HG03558 (cell line): ENCODE measurements around the gene MAPK7.

ENCODE experiments used
- ATAC-seq: cut with Tn5 transposase; IDR thresholded peaks from one replicate; pipeline ENCODE4 v1.9.1; 2021; ENCODE audit warnings: moderate number of reproducible peaks; ENCODE audit not compliant: unreplicated experiment; ENCODE audit errors: extremely low read depth

Gene MAPK7

DNA sequence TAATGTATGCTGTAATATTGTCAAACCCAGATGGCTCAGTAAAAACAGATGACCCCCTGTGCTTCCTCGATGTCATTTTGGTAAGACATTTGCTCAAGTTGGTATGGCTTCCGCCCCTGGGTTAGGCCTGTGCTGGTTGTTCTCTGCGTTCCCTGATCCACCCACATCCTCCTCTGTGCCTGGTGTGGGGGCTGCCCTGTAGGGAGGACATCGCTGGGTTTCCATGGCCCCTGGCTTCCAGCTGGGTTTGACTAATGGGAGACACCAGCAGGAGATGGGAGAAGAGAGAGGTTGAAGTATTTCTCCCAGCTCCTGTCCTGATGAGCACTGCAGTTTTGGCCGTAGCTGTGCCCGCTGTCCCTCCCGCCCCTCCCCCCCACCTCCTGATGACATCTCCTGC, 13.1 kb downstream of the MAPK7 start:
- ATAC-seq: no peak

DNA sequence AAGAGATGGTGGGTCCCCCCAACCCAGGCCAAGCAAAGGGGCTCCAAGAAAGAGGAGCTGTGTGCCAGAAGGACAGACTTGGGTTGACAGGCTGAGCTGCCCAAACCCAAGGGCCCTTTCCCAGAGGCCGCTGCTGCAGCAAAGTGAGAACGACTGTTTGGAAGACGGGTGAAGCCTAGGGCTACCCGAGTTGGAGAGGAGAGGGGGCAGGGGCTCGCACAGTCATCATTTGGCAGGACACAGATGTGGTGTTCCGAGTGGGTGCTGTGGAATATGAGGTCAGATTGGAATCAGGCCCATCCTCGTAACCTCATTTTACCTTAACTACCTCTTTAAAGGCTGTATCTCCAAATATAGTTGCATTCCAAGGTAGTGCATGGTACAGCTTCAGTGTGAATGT, 14.0 kb downstream of the MAPK7 start:
- ATAC-seq: no peak

DNA sequence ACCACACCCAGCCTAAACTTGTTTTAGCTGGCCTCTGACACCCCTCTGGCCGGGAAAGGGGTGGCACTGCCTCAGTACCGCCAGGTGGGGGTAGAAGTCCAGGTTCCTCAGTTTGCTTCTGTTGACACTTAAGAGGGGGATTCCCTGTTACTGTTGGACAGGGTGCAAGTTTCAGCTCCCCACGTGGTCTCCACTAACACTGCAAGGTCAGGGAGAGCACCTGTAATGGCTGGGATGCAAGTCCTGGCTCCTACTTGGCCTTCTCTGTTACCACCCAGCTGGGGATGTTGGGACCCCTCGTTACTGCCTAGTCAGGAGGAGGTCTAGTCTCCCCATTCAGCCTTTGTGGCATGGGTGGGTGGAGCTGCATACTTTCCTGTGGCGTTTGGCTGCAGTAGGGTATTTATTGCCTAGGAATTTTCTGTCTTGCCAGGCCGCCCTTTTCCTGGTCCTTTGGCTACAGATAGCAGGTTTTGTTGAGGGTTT, 19.3 kb downstream of the MAPK7 start:
- ATAC-seq: no peak

DNA sequence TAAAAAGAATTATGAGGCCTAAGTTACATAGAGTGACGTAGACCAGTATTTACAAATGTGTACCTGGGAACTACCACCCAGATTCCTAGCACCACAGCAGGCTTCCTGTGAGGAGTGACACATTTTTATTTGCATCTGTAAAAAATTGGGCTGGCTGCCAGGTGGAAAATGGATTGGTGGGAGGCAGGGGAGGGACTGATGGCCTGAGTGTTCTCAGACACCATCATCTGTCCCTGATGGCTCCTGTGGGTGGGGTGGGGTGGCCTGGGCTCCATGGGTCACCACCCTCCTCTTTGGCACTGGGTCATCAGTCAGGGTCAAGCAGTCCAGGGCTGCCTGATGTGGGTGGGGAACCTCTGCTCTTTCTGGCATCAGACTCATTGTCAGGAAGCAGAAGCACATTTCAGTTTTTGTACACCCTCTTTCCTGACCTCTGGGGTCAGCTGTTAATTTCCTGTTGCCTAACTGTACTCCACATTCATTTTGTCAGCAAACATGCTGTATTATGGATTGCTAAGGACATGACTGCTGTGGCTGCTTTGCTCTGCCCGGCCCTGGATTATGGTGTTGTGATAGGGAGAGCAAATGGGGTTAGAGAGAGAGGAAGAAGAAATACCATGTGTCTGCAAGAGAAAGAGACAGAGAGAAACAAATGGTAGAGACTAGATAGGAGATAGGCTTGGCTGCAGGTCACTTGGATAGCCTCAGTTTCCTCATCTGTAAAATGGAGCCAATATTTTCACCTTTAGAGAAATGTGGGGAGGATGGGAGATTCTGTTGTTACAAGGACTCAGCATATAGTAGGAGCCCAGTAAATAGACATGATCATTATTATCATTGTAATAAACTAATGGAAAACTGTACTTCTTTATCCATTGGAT, 20.2 kb downstream of the MAPK7 start:
- ATAC-seq: no peak

DNA sequence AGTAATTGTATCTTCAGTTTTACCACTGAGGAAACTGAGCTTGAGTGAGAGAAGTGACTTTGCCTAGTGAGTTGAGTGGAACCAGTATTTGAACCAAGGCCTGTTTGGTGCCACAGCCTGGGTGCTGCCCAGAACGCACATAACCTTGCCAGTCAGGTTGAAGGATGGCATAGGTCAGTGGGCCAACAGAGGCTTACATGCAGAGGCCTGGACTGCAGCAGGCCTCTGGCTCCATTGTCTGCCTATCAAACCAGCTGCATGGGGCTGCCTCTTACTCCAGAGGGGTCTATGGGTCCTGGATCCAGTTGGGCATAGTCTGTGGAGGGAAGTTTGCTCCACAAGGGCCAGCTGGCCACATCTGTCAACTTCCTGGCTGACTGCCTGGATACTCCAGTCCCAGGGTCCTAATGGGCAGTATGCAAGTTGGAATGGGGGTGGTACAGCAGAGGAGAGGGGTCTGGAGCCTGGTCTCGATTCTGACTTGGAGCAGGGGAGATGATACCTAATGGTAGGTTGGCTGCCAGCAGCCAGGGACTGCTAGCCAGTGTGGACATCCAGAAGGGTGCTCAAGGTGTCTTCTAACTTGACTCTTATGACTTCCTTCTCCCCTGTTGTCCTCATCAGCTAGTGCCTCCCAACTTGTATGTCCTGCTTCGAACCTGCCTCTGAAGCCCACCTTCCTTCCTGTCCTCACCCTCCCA, 21.6 kb downstream of the MAPK7 start:
- no peak for ATAC-seq

DNA sequence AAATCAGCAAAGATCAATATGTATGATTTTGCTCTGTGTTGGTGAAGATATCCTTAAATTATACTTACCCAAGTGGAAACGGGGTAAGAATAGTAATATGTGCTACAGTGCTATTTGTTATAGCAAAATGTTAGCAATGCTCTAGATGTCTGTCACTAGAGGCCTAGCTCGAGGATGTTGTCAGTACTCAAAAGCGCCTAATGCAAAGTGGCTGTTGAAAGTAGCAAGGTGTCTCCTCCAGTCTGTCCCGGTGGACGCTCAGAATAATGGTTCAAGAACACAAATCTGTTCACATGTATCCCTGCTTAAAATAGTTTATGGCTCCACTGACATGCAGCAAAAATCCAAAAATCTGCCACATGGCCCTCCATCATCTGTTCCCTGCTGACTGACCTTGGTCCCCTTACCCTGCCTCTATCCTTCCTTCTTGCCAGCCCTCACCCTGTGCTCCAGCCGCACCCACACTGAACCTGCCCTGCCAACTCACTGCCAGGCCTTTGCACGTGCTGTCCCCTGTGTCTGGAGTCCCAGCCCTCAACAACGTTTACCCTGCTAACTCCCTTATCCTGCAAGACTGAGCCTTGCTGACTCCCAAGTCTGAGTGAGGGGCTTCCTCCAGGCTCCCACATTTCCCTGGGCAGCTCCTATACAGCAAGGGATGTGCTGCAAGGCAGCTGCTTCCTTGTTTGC, 23.2 kb downstream of the MAPK7 start:
- no peak for ATAC-seq

GRCh38 chr17:19402171-19402570, 23.9 kb downstream of the MAPK7 start:
- ATAC-seq: no peak

- ATAC-seq: no peak
Observed at GRCh38 chr17:19403021-19403420, 24.7 kb downstream of the MAPK7 start.

DNA sequence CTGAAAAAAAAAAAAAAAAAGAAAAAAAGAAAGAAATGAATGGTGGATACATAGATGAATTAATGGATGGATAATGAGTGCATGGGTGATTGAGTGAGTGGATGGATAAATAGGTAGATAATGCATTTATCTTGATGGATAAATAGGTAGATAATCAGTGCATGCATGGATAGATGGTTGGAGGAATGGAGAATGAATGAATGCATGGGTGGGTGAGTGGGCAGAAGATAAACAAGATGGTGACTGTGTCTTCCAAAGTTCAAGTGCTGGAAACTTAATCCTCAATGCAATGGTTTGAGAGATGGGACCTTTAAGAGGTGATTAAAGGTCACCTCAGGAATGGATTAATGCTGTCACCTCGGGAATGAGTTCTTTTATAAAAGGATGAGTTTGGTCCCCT, 26.0 kb downstream of the MAPK7 start:
- ATAC-seq: no peak

DNA sequence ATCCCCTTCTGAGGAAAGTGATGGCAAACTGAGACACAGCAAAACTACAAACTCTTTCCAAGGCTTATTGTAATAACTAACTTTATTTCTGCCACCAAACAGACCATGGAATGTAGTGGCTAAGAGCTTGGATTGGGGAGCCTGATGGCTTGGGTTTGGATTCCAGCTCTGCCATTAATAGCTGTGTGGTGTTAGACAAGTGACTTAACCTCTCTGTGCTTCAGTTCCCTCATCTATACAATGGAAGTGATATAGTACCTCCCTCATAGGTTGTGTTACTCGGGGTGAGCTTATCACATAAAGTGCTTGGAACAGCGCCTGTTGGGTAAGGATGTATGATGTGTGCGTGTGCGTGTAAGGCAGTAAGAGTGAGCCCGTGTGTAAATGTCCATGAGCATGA, 26.8 kb downstream of the MAPK7 start:
- no peak for ATAC-seq

- no peak for ATAC-seq
Observed at GRCh38 chr17:19407601-19408345, 29.5 kb downstream of the MAPK7 start.

DNA sequence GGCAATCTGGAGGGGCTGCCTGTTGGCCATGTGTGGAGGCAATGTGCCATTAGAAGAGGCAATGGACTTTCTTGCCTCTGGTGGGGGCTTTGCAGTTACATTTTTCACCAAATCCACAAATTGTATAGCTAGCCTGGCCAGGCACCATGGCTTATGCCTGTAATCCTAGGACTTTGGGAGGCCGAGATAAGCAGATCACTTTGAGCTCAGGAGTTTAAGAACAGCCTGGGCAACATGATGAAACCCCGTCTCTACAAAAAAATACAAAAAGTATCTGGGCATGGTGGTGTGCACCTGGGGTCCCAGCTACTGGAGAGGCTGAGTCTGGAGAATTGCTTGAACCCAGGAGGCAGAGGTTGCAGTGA, 30.0 kb downstream of the MAPK7 start:
- no peak for ATAC-seq

DNA sequence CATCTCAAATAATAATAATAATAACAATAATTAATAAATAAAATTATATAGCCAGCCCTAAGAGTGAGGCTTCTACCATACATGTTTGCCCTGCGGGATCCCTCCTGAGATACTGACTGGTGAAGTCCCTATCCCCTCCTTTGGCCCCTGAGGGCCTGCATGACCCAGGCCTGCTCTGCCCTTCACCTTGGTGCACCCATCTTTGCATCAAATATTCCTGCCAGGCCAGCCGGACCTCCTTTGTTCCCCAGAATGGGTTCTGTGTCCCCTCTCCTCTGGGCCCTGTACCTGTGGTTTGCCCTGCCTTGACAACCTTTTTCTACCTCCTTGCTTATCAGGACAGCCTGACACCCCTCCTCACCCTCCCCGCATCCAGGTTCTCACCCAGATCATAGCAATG, 30.8 kb downstream of the MAPK7 start:
- no peak for ATAC-seq

DNA sequence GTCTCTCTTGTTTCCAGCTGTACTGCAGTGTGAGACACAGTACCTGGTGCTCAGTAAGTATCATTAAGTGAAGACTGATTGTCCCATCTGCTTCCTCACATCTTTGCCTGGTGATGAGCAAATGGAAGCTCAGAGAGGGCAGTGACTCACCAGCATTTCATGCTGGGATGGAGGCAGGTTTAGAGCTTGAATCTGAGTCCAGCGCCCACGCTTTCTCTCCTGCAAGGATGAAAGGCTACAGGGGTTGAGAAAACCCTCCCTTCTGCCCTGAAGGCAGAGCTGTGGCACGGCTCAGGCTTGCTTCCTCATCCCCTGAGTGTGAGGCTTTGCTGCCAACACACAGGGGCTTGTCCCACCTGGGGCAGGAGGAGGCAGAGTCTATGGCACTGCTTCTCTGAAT, 31.2 kb downstream of the MAPK7 start:
- ATAC-seq: no peak

GRCh38 chr17:19410091-19410490, 31.8 kb downstream of the MAPK7 start:
- ATAC-seq: no peak

- ATAC-seq: no peak
Observed at GRCh38 chr17:19410875-19411620, 32.8 kb downstream of the MAPK7 start, which contains the start of gene RNF112. Gene RNF112 (plus strand): TSS chr17:19411232. CDS start chr17:19411409, 177 bp downstream.

GRCh38 chr17:19411631-19412030, 33.3 kb downstream of the MAPK7 start:
- ATAC-seq: no peak

GRCh38 chr17:19412510-19412909, 34.2 kb downstream of the MAPK7 start:
- no peak for ATAC-seq

DNA sequence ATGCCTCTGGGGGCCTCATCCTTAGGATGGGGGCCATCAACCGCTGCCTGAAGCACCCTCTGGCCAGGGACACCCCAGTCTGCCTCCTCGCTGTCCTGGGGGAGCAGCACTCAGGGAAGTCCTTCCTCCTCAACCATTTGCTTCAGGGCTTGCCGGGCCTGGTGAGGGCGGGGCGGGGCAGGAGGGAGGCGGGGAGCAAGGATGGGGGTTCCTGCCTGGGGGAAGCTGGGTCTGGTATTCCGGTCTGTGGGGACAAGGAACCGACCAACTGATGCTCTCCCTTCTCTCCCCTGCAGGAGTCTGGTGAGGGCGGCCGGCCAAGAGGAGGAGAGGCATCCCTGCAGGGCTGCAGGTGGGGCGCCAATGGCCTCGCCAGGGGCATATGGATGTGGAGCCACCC, 34.7 kb downstream of the MAPK7 start:
- ATAC-seq: no peak

GRCh38 chr17:19413761-19414160, 35.5 kb downstream of the MAPK7 start:
- ATAC-seq: no peak
